GM10266 (cell line): ENCODE measurements around the gene TMEM8B.
A peak's percentile ranks its signal among the peaks of the same experiment; 100 is the strongest.

Source experiments
- DNase-seq: peaks from one replicate; pipeline ENCODE4 v3.0.0; 2012; ENCODE audit errors: extremely low spot score
- TF ChIP-seq, protein P1 (sequence below): IDR thresholded peaks from 2 replicates; pipeline ENCODE4 v1.5.1; 2012; ENCODE audit warnings: mild to moderate bottlenecking, low read depth; ENCODE audit not compliant: control insufficient read depth, insufficient read depth; ENCODE audit errors: missing control alignments

Gene TMEM8B

GRCh38 chr9:35841645-35841900 lies 12.5 kb downstream of the TMEM8B start:
- TF ChIP-seq, protein P1, sequence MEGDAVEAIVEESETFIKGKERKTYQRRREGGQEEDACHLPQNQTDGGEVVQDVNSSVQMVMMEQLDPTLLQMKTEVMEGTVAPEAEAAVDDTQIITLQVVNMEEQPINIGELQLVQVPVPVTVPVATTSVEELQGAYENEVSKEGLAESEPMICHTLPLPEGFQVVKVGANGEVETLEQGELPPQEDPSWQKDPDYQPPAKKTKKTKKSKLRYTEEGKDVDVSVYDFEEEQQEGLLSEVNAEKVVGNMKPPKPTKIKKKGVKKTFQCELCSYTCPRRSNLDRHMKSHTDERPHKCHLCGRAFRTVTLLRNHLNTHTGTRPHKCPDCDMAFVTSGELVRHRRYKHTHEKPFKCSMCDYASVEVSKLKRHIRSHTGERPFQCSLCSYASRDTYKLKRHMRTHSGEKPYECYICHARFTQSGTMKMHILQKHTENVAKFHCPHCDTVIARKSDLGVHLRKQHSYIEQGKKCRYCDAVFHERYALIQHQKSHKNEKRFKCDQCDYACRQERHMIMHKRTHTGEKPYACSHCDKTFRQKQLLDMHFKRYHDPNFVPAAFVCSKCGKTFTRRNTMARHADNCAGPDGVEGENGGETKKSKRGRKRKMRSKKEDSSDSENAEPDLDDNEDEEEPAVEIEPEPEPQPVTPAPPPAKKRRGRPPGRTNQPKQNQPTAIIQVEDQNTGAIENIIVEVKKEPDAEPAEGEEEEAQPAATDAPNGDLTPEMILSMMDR: no peak
- no peak for DNase-seq

- DNase-seq: no peak
- TF ChIP-seq, protein P1: no peak
These were observed 13.2 kb downstream of the TMEM8B start for GRCh38 chr9:35842020-35842745.

- DNase-seq: peak; percentile 83
- TF ChIP-seq, protein P1: no peak
These were observed 13.8 kb downstream of the TMEM8B start for GRCh38 chr9:35842795-35843194.

DNA sequence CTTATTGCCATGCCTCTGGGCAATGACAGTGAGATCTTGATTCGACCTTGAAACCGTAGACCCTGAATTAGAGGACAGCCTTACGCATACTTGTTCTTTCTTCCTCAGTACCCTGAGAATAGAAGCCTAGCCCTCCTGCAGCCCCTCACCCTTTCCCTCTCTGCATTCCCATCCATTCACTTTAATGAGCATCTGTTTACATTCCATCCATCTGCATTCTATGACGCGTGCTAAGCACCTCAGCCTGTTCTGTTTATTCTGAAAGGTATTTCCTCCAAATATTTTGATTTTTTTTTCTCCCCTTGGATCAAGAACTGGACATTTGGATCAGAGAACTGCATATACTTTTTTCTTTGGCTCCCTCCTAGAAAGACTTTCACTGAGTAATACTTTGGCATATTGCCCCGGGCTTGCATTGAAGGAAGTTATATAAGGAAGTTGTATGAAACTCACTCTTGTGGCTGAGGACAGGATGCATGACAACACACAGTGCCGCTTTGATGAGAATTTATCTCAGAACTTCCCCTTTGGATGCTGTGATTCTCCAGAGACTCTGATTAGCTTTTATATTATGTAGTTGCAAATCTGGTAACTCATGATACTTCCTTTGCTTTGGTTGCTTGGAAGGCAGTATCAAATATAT lies 15.7 kb downstream of the TMEM8B start:
- DNase-seq: peak; percentile 57
- TF ChIP-seq, protein P1: no peak

DNA sequence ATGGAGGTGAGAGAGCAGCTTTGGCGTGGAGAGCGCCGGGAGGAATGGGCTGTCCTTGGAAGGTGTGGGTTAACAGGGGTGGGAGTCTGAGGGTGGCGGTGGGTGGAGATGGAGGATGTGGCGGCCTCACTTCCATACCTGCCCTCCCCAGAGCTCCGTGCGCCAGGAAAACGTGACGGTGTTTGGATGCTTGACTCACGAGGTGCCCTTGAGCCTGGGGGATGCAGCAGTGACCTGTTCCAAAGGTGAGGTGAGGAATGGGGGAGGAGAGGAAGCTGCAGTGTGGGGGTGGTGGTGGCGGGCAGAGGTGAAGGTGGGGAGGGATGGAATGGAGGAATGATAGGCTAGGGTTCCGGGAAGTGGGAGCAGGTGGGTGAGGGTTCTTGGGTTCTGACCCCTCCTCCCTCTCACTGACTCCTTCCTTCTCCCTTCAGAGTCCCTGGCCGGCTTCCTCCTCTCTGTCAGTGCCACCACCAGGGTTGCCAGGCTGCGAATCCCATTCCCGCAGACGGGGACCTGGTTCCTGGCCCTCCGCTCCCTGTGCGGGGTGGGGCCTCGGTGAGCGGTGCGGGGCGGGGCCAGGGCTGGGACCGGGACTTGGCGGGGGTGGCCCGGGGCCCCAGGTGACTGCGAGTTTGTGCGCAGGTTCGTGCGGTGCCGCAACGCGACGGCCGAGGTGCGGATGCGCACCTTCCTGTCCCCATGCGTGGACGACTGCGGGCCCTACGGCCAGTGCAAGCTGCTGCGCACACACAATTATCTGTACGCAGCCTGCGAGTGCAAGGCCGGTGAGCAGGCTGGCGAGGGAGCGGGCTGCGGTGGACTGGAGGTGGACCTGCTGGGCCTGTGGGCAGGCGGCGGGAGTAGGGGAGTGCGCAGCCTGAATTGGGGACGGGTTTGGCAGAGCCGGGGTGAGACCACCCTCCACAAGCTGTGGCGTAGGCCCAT lies 17.1 kb downstream of the TMEM8B start:
- TF ChIP-seq, protein P1: no peak
- DNase-seq: no peak

DNA sequence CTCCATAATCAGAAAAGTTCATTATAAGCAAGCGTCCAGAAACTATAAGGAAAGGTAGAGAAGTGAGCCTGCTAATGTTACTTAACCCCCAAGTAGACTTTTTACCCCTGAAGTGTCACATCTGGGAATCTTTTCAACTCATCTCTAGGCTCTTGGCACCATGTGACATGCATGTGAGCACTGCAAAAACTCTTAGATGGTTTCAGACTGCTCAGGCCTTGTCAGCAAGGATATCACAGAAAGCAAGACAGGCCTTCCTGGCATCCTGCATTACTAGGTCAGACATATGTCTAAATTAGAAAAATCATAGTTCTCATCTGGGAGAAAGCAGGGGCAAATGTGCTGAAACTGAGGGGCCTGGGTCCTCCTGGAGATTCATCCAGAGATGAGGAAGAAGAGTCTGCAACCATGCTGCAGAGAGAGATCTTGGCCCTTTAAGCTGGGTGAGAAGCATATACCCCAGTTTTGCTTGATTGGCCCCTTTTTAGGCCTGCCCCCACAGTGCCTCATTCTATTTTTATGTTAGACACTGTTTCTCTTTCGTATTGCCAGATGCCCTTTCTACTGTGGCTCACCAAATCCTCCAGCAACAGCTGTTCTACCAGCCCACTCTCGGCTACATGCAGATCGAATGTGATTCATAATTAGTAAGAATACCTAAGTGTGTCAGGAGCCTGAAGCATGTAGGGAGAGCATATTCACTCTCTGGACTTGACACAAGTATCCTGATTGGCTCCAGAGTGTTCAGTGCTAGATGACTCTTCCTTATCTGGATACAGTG lies 19.0 kb downstream of the TMEM8B start:
- TF ChIP-seq, protein P1: no peak
- DNase-seq: peak; percentile 89
